H9 (cell line): ENCODE results near the gene TUFT1. TPM values are rescaled to one million over a fixed set of nuclear protein-coding genes. Genes with fewer than 3 reads are reported as not detected.
A peak's percentile ranks its signal among the peaks of the same experiment; 100 is the strongest.

Experiments used
- DNase-seq: peaks from one replicate; pipeline ENCODE4 v3.0.0-alpha.2; 2017
- H2AFZ ChIP-seq: one replicate; pipeline ENCODE4 v1.6.1; 2013; ENCODE audit warnings: mild to moderate bottlenecking, low read length, control low read depth, moderate library complexity
- H2AK5ac ChIP-seq: 2 replicates; pipeline ENCODE4 v1.6.1; 2013; ENCODE audit warnings: low read length, control low read depth, mixed read lengths; ENCODE audit not compliant: insufficient read length
- H2BK120ac ChIP-seq: one replicate; pipeline ENCODE4 v1.6.1; 2013; ENCODE audit warnings: low read depth, mild to moderate bottlenecking, low read length, control low read depth, inconsistent platforms; ENCODE audit not compliant: poor library complexity, severe bottlenecking
- H2BK12ac ChIP-seq: 2 replicates; pipeline ENCODE4 v1.6.1; 2013; ENCODE audit warnings: low read length, control low read depth, mixed read lengths, low read depth; ENCODE audit not compliant: insufficient read length
- H2BK15ac ChIP-seq: 2 replicates; pipeline ENCODE4 v1.6.1; 2013; ENCODE audit warnings: low read depth, low read length, control low read depth
- H2BK20ac ChIP-seq: one replicate; pipeline ENCODE4 v1.6.1; 2013; ENCODE audit warnings: low read depth, mild to moderate bottlenecking, low read length, control low read depth, inconsistent platforms; ENCODE audit not compliant: poor library complexity, severe bottlenecking
- H2BK5ac ChIP-seq: 2 replicates; pipeline ENCODE4 v1.6.1; 2013; ENCODE audit warnings: low read length, control low read depth, mixed read lengths; ENCODE audit not compliant: insufficient read length
- H3K14ac ChIP-seq: 2 replicates; pipeline ENCODE4 v1.6.1; 2013; ENCODE audit warnings: low read length, control low read depth; ENCODE audit not compliant: insufficient read depth
- H3K18ac ChIP-seq: 2 replicates; pipeline ENCODE4 v1.6.1; 2013; ENCODE audit warnings: low read depth, mild to moderate bottlenecking, mixed read lengths, low read length, control low read depth; ENCODE audit not compliant: insufficient read length
- H3K23ac ChIP-seq: 2 replicates; pipeline ENCODE4 v1.6.1; 2013; ENCODE audit warnings: low read length, control low read depth, mixed read lengths, low read depth; ENCODE audit not compliant: insufficient read length
- H3K23me2 ChIP-seq: 2 replicates; pipeline ENCODE4 v1.6.1; 2013; ENCODE audit warnings: low read depth, mild to moderate bottlenecking, mixed read lengths, low read length, control low read depth; ENCODE audit not compliant: insufficient read length, poor library complexity, severe bottlenecking
- H3K27ac ChIP-seq: 2 replicates; pipeline ENCODE4 v1.5.1; 2013; ENCODE audit warnings: low read length, control low read depth, mixed read lengths, low read depth; ENCODE audit not compliant: insufficient read length
- H3K27me3 ChIP-seq: 2 replicates; pipeline ENCODE4 v1.6.1; 2013; ENCODE audit warnings: low read length, control low read depth, inconsistent platforms; ENCODE audit not compliant: insufficient read depth
- H3K4ac ChIP-seq: 2 replicates; pipeline ENCODE4 v1.6.1; 2013; ENCODE audit warnings: low read depth, mild to moderate bottlenecking, control low read depth, inconsistent platforms, low read length, moderate library complexity
- H3K4me1 ChIP-seq: 2 replicates; pipeline ENCODE4 v1.6.1; 2013; ENCODE audit warnings: low read length, control low read depth, inconsistent platforms; ENCODE audit not compliant: insufficient read depth
- H3K4me2 ChIP-seq: 2 replicates; pipeline ENCODE4 v1.6.1; 2013; ENCODE audit warnings: low read length, control low read depth, mixed read lengths; ENCODE audit not compliant: insufficient read length, insufficient read depth
- H3K56ac ChIP-seq: 2 replicates; pipeline ENCODE4 v1.6.1; 2013; ENCODE audit warnings: low read depth, mild to moderate bottlenecking, mixed read lengths, low read length, control low read depth; ENCODE audit not compliant: insufficient read length
- H3K79me1 ChIP-seq: 2 replicates; pipeline ENCODE4 v1.6.1; 2013; ENCODE audit warnings: low read depth, mild to moderate bottlenecking, moderate library complexity, low read length, control low read depth, inconsistent platforms; ENCODE audit not compliant: insufficient read depth, poor library complexity, severe bottlenecking
- H3K79me2 ChIP-seq: 2 replicates; pipeline ENCODE4 v1.6.1; 2013; ENCODE audit warnings: low read length, control low read depth, inconsistent platforms; ENCODE audit not compliant: insufficient read depth
- H3K9ac ChIP-seq: 2 replicates; pipeline ENCODE4 v1.6.1; 2013; ENCODE audit warnings: low read length, control low read depth, mixed read lengths; ENCODE audit not compliant: insufficient read length; ENCODE audit errors: extremely low read depth
- H3K9me3 ChIP-seq: one replicate; pipeline ENCODE4 v1.6.1; 2013; ENCODE audit warnings: low read depth, low read length, inconsistent platforms; ENCODE audit not compliant: control insufficient read depth
- H3T11ph ChIP-seq: one replicate; pipeline ENCODE4 v1.6.1; 2013; ENCODE audit warnings: mild to moderate bottlenecking, low read length, control low read depth, inconsistent platforms
- H4K20me1 ChIP-seq: one replicate; pipeline ENCODE4 v1.6.1; 2013; ENCODE audit not compliant: control insufficient read depth, insufficient read length, insufficient read depth
- H4K5ac ChIP-seq: 2 replicates; pipeline ENCODE4 v1.6.1; 2013; ENCODE audit warnings: low read depth, mild to moderate bottlenecking, mixed read lengths, low read length, control low read depth; ENCODE audit not compliant: insufficient read length
- H4K8ac ChIP-seq: replicated peaks from 2 replicates; pipeline ENCODE4 v1.6.1; 2013; ENCODE audit warnings: low read length, control low read depth, mixed read lengths, low read depth; ENCODE audit not compliant: insufficient read length
- H4K91ac ChIP-seq: 2 replicates; pipeline ENCODE4 v1.6.1; 2013; ENCODE audit warnings: low read depth, mild to moderate bottlenecking, moderate library complexity, mixed read lengths, low read length, control low read depth; ENCODE audit not compliant: insufficient read length
- H3K27ac Mint-ChIP-seq, 3 experiments: 2 replicates in 2 of 3; 3 replicates in 1 of 3; pipeline ENCODE4 v1.8.0; 2020 to 2021; ENCODE audit warnings: mixed read lengths in 3 of 3, mild to moderate bottlenecking in 1 of 3, moderate library complexity in 1 of 3
- H3K27me3 Mint-ChIP-seq: 2 replicates; pipeline ENCODE4 v1.8.0; 2021; ENCODE audit warnings: low read depth, mild to moderate bottlenecking, moderate library complexity, mixed read lengths
- H3K36me3 Mint-ChIP-seq, 3 experiments: 2 replicates in 2 of 3; 3 replicates in 1 of 3; pipeline ENCODE4 v1.8.0; 2020 to 2021; ENCODE audit warnings: low read depth in 3 of 3, mixed read lengths in 3 of 3; ENCODE audit not compliant: insufficient read depth in 1 of 3
- H3K4me1 Mint-ChIP-seq, 2 experiments: 2 replicates each; pipeline ENCODE4 v1.8.0; 2020; ENCODE audit warnings: mixed read lengths in 2 of 2
- H3K4me3 Mint-ChIP-seq, 2 experiments: 2 replicates in 1 of 2; 3 replicates in 1 of 2; pipeline ENCODE4 v1.8.0; 2020 to 2021; ENCODE audit warnings: mild to moderate bottlenecking in 2 of 2, mixed read lengths in 2 of 2, moderate library complexity in 1 of 2
- H3K9me3 Mint-ChIP-seq, 2 experiments: 2 replicates in 1 of 2; 3 replicates in 1 of 2; pipeline ENCODE4 v1.8.0; 2020; ENCODE audit warnings: mild to moderate bottlenecking in 2 of 2, mixed read lengths in 2 of 2, moderate library complexity in 1 of 2
- CTCF ChIP-seq: fragments of 200-600 bp; sonication (generic); conservative IDR thresholded peaks from 3 replicates; pipeline ENCODE4 v1.8.0; 2021; ENCODE audit warnings: antibody characterized with exemption, mild to moderate bottlenecking
- WGBS: extraction: QIAGEN DNeasy Blood & Tissue Kit; methylation state at CpG from one replicate; pipeline ENCODE4 v1.1.7; 2013; ENCODE audit warnings: missing lambda C conversion rate, low lambda C conversion rate, mixed read lengths; ENCODE audit not compliant: insufficient read length; ENCODE audit errors: extremely low coverage; 5-methylcytosine and 5-hydroxymethylcytosine counted together
- total RNA-seq: library from RNA; stranded (reverse); gene quantifications from 2 replicates; pipeline ENCODE4 v1.2.1, GENCODE V29; 2021

The TUFT1 gene
- total RNA-seq, 1 experiment from 2014 or later = 6.2 TPM

GRCh38 chr1:151612501-151613281 is 72.6 kb downstream of the TUFT1 start:
- Mint-ChIP-seq H3K4me3 (peak overlapping the region; percentile 93 to 99), H3K4me1 (peaks cover 23 to 25% of the 10 kb centered on the region in 2 experiments), H3K27ac (peak overlapping the region; percentile 91 to 93 (median 92)), H3K27me3 (no peaks in the 10 kb centered on the region), H3K36me3 (peaks cover 2 to 5% (median 2%) of the 10 kb centered on the region in 3 experiments; a peak in 5 of 7 replicates), H3K9me3 (peaks cover 0 to 3% of the 10 kb centered on the region in 2 experiments; a peak in 1 of 5 replicates)
- H2BK20ac ChIP-seq = no peak overlapping the region
- H3K79me1 ChIP-seq = no peaks in the 10 kb centered on the region
- no peak overlapping the region for H2BK5ac ChIP-seq
- no peak overlapping the region for H2BK15ac ChIP-seq
- no peak overlapping the region for H3K27ac ChIP-seq
- H3K4me1 ChIP-seq = no peaks in the 10 kb centered on the region
- no peak overlapping the region for H3K23ac ChIP-seq
- no peak overlapping the region for H3K4ac ChIP-seq
- TF ChIP-seq CTCF = no peak
- no peak overlapping the region for H4K8ac ChIP-seq
- peak overlapping the region; percentile 91 for H3K4me2 ChIP-seq
- H3K9me3 ChIP-seq = no peaks in the 10 kb centered on the region
- H3K18ac ChIP-seq = peak overlapping the region; percentile 61
- no peak overlapping the region for H2AFZ ChIP-seq
- peaks cover 12% of the 10 kb centered on the region for H3K23me2 ChIP-seq
- H3K56ac ChIP-seq = no peak overlapping the region
- H3K79me2 ChIP-seq = peaks cover 5% of the 10 kb centered on the region; the same call in 1 of the 2 replicates
- no peak overlapping the region for H3T11ph ChIP-seq
- no peaks in the 10 kb centered on the region for H3K27me3 ChIP-seq
- no peak overlapping the region for H4K5ac ChIP-seq
- H4K91ac ChIP-seq = no peak overlapping the region
- DNase-seq = peak; percentile 46
- H3K9ac ChIP-seq = peak overlapping the region; percentile 57
- H2AK5ac ChIP-seq = no peak overlapping the region
- WGBS = no CpG with 5 or more reads among the region's 44 CpGs
- H3K14ac ChIP-seq = peak overlapping the region; percentile 94
- H2BK12ac ChIP-seq = no peak overlapping the region
- H4K20me1 ChIP-seq = no peaks in the 10 kb centered on the region
- H2BK120ac ChIP-seq = no peak overlapping the region
